H7 (cell line): ENCODE results near the gene ZNF408. TPM values are rescaled to one million over a fixed set of nuclear protein-coding genes. Genes with fewer than 3 reads are reported as not detected.
"Not testable (repeated sequence)": the region's sequence is repeated elsewhere in the genome, so short reads cannot be mapped to it uniquely, and the experiment has no call there.

Source experiments
- DNase-seq: peaks from one replicate; pipeline ENCODE4 v3.0.0; 2012
- H3K27me3 ChIP-seq: 2 replicates; pipeline ENCODE4 v1.6.0; 2011; ENCODE audit warnings: mild to moderate bottlenecking, low read length; ENCODE audit not compliant: control insufficient read depth, insufficient read depth
- H3K36me3 ChIP-seq: replicated peaks from 2 replicates; pipeline ENCODE4 v1.5.1; 2011; ENCODE audit warnings: low read length; ENCODE audit not compliant: control insufficient read depth, insufficient read depth
- H3K4me3 ChIP-seq: 2 replicates; pipeline ENCODE4 v1.5.1; 2011; ENCODE audit warnings: low read depth, mild to moderate bottlenecking, control low read depth, low read length, moderate library complexity; ENCODE audit not compliant: insufficient read depth
- total RNA-seq: library from RNA; depleted of rRNA; stranded (reverse); fragments of >200 nt; shearing (Covaris generic); gene quantifications from 2 replicates; pipeline ENCODE4 v1.2.3, GENCODE V29; 2014; rRNA removed

The ZNF408 gene
- total RNA-seq, result 20.6 and 23.1 TPM in 2 replicates

DNA sequence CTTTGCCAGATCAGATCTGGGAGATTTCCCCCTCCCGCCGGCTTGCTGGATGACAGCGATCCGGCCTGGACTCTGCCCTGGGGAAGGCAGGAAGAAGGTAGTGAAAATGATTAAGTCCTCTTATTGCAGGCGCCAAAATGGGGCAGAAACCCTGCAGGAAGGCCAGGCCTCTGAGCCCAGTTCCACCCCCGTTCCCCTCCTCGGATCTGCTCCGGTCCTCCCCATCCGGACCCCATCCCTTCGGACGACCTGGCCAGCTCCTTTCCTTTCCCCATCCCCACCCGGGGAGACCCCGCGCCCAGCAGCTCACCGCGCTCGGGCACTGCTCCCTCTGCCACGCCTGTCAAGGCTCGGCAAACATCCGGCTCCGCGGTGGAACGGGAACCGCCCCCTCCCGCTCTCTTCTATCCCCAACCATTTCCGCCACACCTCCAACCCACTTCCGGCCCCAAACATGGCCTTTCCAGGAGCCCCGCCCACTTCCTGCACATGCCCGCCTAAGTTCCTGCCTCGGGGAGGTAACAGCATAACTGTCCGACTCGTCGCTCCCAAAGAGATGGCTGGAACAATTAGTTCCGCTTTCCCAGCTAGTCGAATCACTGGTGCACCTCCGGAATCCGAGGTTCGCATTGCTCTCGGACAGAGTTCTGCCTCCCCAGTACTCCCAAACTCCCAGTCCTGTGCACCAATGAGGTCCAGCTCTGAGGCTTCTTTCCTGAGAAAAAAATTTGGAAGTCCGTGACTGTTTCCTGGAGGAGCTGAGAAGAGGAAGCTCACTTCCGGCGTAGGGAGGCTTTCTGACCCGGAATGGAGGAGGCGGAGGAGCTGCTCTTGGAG lies at the start of gene ZNF408, which contains the start of gene ARHGAP1:
TSS of gene ZNF408 (plus strand) at position 791 of the 837 bp plus-strand sequence. CDS start at position 808, 17 bp downstream.
TSS of gene ARHGAP1 (minus strand) at position 379 of the 837 bp plus-strand sequence. CDS start 4,512 bp downstream, outside the sequence.
- peak; percentile 97 for DNase-seq
- Histone ChIP-seq H3K27me3 (no peaks in the 10 kb centered on the region), H3K4me3 (peak within 1 kb of the TSS; percentile 80), H3K36me3 (peaks cover 19% of the 10 kb centered on the region)

DNA sequence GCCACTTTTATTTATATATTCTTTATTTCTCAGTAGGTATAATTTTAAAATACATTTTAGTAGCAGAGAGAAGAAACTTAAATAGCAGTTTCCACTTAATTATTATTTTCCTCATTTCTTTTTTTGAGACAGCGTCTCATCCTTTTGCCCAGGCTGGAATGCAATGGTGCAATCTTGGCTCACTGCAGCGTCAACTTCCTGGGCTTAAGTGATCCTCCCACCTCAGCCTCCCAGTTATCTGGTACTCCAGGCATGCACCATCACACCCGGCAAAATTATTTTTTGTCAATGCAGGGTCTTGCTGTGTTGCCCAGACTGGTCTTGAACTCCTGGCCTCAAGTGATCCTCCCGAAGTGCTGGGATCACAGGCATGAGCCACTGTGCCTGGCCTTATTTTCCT lies 45.2 kb upstream of the ZNF408 start:
- DNase-seq, result no peak
- Histone ChIP-seq H3K27me3 (no peaks in the 10 kb centered on the region), H3K36me3 (peaks cover 23% of the 10 kb centered on the region), H3K4me3 (no peak overlapping the region)

DNA sequence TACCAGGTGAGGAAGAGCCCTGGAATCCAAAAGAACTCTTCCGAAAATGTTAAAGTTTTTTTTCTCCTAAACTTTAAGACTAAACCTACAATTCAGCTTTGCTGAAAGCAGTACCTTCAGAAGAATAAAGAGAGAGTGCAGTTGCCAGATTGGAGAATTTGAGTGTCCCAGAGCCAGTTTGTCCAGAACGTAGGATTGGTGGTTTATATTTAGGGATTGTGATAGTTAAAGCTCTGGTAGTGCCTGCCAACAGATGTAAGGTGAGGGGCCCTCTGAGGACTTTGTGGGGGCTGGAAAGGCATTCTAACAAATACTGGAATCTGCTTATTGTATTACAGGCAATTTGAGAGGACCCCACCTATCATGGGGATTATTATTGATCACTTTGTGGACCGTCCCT lies 43.6 kb upstream of the ZNF408 start:
- DNase-seq, result no peak
- Histone ChIP-seq H3K36me3 (peaks cover 22% of the 10 kb centered on the region), H3K4me3 (no peak overlapping the region), H3K27me3 (no peaks in the 10 kb centered on the region)

DNA sequence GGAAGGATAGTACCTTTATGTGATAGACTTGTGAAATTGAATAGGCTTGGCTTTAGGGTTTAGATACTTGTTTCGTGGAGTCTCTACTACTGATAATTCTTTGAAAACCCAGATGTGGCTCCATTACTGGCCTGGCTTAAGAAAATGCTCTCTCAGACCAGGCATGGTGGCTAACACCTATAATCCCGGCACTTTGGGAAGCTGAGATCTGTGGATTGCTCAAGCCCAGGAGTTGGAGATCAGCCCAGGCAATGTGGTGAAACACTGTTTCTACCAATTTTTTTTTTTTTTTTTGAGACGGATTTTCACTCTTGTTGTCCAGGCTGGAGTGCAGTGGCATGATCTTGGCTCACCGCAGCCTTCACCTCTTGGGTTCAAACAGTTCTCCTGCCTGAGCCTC lies 42.6 kb upstream of the ZNF408 start:
- Histone ChIP-seq H3K4me3 (no peak overlapping the region), H3K27me3 (no peaks in the 10 kb centered on the region), H3K36me3 (peaks cover 22% of the 10 kb centered on the region)
- no peak for DNase-seq

DNA sequence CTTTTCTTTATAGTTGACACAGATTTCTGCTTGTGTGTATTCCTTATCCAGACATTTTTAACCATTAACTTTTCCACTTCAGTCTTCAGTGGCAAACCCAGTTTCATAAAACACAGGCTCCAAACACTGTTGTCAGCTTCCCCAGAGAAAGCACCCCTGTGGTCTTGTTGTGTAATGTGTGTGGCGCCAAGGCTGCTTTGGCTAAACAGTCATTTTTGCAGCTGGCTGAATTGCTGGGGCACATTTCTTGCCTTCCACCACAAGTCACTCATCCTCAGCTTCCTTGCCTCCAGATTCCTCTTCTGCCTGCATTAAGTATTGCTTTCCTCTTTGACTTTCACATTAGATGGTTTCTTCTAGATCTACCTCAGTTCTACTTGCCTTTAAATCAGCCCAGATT lies 40.9 kb upstream of the ZNF408 start:
- Histone ChIP-seq H3K27me3 (no peaks in the 10 kb centered on the region), H3K36me3 (peaks cover 24% of the 10 kb centered on the region), H3K4me3 (no peak overlapping the region)
- no peak for DNase-seq

DNA sequence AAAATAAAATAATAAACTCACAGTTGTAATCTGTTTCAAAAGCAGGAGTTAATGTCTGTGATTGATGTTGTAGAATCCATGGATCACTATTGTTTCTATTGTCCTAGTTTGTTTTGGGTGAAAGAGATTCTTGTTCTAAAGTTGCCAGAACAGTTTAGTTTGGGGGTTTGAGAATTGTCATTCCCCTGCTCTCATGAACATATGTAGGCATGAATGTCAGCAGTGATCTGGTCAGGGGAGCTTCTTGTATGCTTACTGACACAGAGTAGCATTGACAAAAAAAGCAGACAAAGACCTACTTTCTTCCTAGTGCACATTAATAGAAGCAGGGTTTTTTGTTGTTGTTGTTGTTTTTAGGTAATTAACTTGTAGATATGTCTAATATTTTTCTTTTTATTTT lies 39.0 kb upstream of the ZNF408 start:
- no peak for DNase-seq
- Histone ChIP-seq H3K36me3 (peaks cover 20% of the 10 kb centered on the region), H3K27me3 (no peaks in the 10 kb centered on the region), H3K4me3 (no peak overlapping the region)

DNA sequence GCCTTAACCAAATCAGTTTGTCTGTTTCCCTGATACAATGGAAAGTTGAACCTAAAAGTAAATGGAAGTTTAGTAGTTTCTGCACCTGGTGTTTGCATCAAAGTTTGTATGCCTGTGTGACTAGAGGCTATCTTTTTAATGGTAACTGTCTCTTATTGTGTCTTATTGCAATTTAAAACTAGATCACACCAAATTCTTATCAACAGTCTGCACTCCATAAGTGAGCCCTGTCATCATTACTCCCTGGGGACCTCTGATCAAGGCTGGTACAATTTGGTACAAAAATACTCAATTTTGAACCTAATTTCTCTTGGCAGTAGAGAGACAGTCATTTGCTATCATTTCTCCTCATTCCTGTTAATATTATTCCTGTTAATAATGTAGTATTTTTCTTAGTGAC lies 38.5 kb upstream of the ZNF408 start:
- H3K4me3 ChIP-seq, result no peak overlapping the region
- peaks cover 17% of the 10 kb centered on the region for H3K36me3 ChIP-seq
- H3K27me3 ChIP-seq, result no peaks in the 10 kb centered on the region
- DNase-seq, result no peak

DNA sequence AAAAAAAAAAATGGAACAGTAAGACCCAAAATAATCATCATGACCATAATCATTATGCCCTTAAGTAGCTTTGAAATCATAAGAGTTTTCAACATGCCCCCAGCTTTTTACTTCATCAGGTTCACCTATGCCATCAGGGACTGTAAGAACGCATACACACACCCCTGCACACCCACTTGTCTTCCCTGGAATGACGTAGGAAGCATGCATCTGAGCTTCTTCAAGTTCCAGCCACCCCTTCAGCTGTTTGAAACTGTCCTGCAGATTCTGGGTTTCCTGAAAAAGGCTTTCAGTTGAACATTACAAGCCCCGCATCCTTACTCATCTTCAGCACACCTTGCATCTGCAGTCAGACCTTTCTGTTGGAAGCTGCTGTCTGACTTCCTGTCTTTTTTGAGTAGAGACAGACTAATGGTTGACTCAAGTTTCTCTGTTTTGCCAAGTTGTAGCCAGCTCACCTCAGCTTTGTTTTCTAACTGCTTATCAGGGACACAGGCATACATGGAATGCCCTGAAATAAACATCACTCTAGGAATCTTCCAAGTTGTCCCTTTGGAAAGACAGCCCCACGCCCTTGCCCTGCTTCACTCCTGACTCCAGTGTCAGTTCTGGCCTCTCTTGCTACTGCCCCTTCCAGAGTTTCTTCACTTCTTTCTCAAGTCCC lies 37.4 kb upstream of the ZNF408 start:
- peaks cover 19% of the 10 kb centered on the region for H3K36me3 ChIP-seq
- no peak overlapping the region for H3K4me3 ChIP-seq
- DNase-seq, result no peak
- H3K27me3 ChIP-seq, result no peaks in the 10 kb centered on the region

DNA sequence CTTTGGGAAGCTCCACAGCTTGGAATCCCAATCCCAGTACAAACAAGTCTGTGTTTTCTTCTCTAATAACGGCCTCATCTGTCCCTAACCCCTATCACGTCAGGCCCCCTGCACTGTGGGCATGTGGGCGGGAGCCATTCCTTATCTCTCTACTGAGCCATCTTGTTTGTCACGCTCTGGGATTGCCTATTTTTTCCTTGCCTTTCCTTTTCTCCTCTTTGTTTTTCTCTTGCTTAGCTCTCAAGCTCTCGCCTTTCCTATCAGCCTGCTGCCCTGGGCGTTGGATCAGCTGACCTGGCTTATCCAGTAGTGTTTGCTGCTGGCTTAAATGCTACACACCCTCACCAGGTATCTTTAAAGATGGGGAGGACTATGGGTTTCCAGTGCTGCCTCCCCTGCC lies 36.2 kb upstream of the ZNF408 start:
- H3K4me3 ChIP-seq, result no peak overlapping the region
- no peak for DNase-seq
- no peaks in the 10 kb centered on the region for H3K27me3 ChIP-seq
- H3K36me3 ChIP-seq, result peaks cover 19% of the 10 kb centered on the region

DNA sequence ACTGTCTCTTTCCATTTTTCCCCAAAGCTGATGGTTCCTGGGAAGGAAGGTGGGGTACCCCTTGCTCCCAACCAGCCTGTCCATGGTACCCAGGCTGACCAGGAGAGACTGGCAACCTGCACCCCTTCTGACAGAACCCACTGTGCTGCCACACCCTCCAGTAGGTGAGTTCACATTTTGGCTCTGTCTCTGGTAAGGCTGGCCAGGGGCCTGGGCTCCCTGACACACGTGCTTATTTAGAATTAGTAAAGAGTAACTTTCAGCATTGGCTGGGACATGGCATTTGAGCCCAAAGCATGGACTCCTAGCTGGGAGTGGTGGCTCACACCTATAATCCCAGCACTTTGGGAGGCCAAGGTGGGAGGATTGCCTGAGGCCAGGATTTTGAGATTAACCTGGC lies 35.5 kb upstream of the ZNF408 start:
- H3K36me3 ChIP-seq, result peaks cover 18% of the 10 kb centered on the region

DNA sequence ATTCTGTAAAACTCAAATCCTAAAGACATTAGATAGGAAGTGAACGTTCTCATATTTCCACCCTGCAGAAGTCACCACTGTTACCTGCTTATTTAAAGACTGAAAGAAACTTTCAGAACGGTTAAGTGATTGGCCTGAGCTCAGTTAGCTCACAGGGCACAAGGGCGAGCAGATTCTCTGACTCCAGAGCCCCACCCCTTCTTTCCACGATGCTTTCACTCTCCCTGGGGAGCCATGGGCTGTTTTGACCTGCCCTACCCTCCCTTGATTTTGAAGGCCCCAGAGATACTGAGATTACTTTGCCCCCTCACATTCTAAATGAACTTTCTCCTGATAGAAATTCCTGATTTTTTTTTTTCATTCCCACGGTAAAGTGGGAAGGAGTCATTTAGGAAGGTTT lies 34.3 kb upstream of the ZNF408 start:
- Histone ChIP-seq H3K36me3 (peaks cover 23% of the 10 kb centered on the region), H3K4me3 (no peak overlapping the region), H3K27me3 (no peaks in the 10 kb centered on the region)
- no peak for DNase-seq

More for the DNA sequence above, 35.5 kb upstream of the ZNF408 start:
- no peak for DNase-seq
- Histone ChIP-seq H3K4me3 (no peak overlapping the region), H3K27me3 (no peaks in the 10 kb centered on the region)

DNA sequence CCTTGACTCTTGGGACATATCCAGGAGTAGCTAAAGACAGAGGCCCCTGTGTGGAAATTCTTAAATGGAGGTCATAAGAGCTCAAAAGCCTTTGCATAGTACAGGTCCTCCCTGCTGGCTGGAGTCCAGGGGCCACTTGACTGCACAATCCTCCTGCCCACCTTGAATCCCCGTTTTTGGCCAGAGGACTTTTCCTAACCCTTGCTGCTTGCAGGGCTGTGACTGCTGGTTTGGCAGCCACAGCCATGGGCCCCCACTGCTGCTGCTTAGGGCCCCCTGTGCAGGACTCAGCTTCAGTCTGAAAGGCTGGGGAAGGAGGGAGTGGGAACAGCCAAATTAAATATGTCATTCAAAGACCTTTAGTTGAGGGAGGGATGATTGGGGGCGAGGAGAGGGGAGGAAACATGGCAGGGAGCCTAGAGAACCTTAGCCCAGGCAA lies 33.8 kb upstream of the ZNF408 start:
- no peak overlapping the region for H3K4me3 ChIP-seq
- no peak for DNase-seq
- H3K36me3 ChIP-seq, result peaks cover 23% of the 10 kb centered on the region
- no peaks in the 10 kb centered on the region for H3K27me3 ChIP-seq

DNA sequence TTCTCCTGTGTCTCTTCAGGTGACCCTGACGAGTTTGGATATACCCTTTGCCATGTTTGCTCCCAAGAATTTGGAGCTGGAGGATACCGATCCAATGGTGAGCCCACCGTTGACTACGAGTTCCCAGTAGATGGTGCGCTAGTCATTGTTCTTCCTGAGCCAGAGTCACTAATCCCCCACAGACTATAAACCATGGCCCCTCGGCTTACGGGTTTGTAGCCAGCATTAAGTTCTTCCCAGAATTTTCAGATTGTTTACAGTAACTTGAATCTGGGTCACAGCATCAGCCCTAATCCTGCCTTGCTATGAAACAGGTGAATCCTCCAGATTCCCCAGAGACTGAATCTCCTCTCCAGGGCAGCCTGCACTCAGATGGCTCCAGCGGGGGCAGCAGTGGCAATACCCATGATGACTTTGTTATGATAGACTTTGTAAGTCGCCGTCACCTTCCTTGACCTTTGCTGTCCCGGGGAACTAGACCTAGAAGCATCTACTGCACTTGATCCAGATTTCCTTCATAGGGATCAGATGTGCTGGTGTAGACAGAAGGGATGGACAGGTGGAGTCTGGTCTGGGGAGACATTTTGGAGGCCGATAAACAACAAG lies 32.2 kb upstream of the ZNF408 start:
- no peak for DNase-seq
- Histone ChIP-seq H3K27me3 (no peaks in the 10 kb centered on the region), H3K4me3 (no peak overlapping the region), H3K36me3 (peaks cover 30% of the 10 kb centered on the region)

DNA sequence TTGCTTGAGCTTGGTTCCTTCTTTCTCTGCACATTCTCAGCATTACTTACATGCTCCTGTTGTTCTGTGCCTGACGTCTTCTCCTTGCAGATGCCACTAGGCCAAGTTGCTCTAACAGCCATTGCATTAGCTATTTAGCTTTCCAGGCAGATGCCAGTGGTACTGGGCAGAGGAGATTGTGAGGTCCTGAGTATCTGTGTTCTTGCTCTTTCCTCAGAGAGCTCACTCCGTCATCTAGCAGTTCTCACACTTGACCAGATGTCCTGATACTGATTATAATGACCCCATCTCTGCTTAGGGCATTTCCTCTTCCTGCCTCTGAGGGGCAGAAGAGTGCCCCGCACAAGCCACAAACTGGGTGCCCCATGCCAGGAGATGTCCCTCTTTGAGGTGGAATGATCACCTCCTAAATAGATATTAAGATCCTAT lies 31.1 kb upstream of the ZNF408 start:
- Histone ChIP-seq H3K27me3 (no peaks in the 10 kb centered on the region), H3K36me3 (peaks cover 26% of the 10 kb centered on the region), H3K4me3 (no peak overlapping the region)
- peak; percentile 79 for DNase-seq

DNA sequence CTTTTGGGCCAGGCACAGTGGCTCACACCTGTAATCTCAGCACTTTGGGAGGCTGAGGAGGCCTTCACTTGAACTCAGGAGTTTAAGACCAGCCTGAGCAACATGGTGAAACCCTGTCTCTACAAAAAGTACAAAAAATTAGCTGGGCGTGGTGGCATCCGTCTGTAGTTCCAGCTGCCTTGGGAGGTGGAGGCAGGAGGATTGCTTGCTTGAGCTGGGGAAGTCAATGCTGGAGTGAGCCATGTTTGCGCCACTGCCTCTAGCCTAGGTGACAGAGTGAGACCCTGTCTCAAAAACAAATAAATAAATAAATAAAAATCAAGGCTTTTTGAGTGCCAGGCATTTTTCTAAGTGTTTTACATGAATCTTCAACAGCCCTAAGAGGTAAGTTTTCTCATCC lies 30.3 kb upstream of the ZNF408 start:
- peaks cover 23% of the 10 kb centered on the region for H3K36me3 ChIP-seq

More for the DNA sequence above, 30.3 kb upstream of the ZNF408 start:
- DNase-seq, H3K27me3 ChIP-seq, H3K4me3 ChIP-seq: not testable (repeated sequence)
